ENCODE measurements around the gene DISP3.

DNA sequence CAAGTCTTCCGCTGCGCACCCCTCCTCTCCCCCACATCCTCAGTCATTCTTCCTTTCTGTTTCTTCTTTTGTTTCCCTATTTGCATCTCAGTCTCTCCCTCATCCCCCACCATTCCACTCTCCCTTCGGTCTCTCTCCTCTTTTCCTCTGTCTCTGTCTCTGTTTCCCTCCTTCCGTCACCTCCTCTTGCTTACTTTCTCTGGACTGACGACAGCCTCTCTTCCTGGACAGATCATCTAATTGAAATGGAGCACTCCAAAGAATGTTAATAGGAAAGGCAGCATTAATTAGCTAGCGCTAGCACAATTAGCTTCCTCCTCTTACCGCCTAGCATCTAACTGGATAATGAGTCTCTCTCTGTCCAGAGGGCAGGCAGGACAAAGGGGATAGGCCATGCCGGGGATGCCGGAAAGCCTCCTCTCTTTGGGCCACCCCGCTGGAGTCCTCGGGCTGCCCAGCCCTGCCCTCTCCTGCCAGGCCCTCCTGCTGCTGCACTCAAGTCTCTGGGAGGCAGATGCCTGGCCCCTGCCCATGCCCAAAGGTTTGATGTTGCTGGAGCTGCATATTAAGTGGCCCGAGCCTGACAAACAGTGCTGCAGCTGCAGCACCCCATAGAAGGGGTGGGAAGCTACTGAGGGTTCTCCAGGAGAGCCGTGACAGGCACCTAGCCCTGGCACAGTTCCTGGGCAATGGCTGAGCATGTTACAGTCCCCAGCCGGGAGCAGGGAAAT, 20.8 kb downstream of the DISP3 start:
- TF ChIP-seq CTCF (IDR thresholded peaks at IDR 0.05; ENCODE audit: poor library complexity) (no peak), EZH2 (IDR thresholded peaks at IDR 0.05; ENCODE audit: borderline replicate concordance) (no peak), EZH2phosphoT487 (IDR thresholded peaks at IDR 0.05; ENCODE audit: low read depth, severe bottlenecking, unreplicated experiment) (no peak)

Data from hepatocyte (in vitro differentiated cells).